Activated T-cell treated with anti-CD3 and anti-CD28 coated beads, Interleukin-2, amount 50 U/mL, for 4 hours (primary cell): Measurements from ENCODE around the gene ARHGAP27. TPM values are rescaled to one million over a fixed set of nuclear protein-coding genes. Genes with fewer than 3 reads are reported as not detected.
"Not testable (repeated sequence)": the region's sequence is repeated elsewhere in the genome, so short reads cannot be mapped to it uniquely, and the experiment has no call there.

Source experiments
- ATAC-seq, 2 donors: fragments of 200-7000 bp; cut with Tn5 transposase; one replicate each; pipeline ENCODE4 v1.10.0; 2021
- DNase-seq: peaks from one replicate; pipeline ENCODE4 v3.0.0-alpha.2; 2020
- H3K27me3 Mint-ChIP-seq: one replicate; pipeline ENCODE4 v1.8.0; 2021; ENCODE audit warnings: low read depth, mixed read lengths
- H3K36me3 Mint-ChIP-seq: one replicate; pipeline ENCODE4 v1.8.0; 2022; ENCODE audit warnings: mixed read lengths; ENCODE audit not compliant: insufficient read depth
- H3K4me1 Mint-ChIP-seq: one replicate; pipeline ENCODE4 v1.8.0; 2021; ENCODE audit warnings: low read depth, mixed read lengths
- H3K4me3 Mint-ChIP-seq: one replicate; pipeline ENCODE4 v1.8.0; 2021; ENCODE audit warnings: mild to moderate bottlenecking, moderate library complexity, mixed read lengths
- H3K9me3 Mint-ChIP-seq: one replicate; pipeline ENCODE4 v1.8.0; 2021; ENCODE audit warnings: mixed read lengths
- total RNA-seq, 3 donors: library from RNA; stranded (reverse); gene quantifications; one replicate each; pipeline ENCODE4 v1.2.1, GENCODE V29; 2021

ARHGAP27 gene
- total RNA-seq, 3 donors from 2014 or later, result 39.8 to 46.0 (median 44.2) TPM

DNA sequence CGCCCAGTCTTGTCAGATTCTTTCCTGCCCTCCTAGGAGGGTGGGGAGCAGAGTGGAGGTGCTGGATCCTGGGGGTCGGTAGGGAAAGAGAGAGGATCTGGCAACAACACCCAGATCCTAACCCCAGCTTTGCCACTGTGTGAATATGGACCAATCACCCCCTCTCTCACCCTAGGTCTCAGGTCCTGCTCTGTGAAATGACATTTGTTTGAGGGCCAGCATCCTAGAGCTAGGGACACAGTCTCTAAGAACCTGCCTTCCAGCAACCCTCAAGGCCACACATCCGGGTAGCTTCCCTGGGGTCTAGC is 87.5 kb downstream of the ARHGAP27 start:
- H3K4me3 Mint-ChIP-seq, result no peak overlapping the region
- no peaks in the 10 kb centered on the region for H3K36me3 Mint-ChIP-seq
- no peak for ATAC-seq
- H3K27me3 Mint-ChIP-seq, result no peaks in the 10 kb centered on the region
- no peaks in the 10 kb centered on the region for H3K9me3 Mint-ChIP-seq
- no peaks in the 10 kb centered on the region for H3K4me1 Mint-ChIP-seq
- DNase-seq, result no peak

DNA sequence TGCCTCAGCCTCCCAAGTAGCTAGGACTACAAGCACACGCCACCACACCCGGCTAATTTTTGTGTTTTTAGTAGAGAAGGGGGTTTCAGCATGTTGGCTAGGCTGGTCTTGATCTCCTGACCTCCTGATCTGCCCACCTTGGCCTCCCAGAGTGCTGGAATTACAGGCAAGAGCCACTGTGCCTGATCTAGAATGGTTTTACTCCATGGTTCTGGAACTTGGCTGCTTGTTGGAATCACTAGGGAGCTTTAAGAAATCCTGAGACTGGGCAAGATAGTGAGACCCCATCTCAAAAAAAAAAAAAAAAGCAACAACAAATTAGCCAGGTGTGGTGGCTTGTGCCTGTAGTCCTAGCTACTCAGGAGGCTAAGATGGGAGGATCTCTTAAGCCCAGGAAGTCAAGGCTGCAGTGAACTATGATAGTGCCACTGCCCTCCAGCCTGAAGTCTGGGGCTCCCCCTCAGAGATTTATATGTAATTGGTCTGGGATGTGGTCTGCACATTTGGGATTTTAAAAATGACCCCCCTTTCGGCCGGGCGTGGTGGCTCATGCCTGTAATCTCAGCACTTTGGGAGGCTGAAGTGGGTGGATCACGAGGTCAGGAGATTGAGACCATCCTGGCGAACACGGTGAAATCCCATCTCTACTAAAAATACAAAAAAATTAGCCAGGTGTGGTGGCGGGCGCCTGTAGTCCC is 88.6 kb downstream of the ARHGAP27 start:
- H3K4me3 Mint-ChIP-seq, H3K4me1 Mint-ChIP-seq, ATAC-seq, H3K36me3 Mint-ChIP-seq, H3K27me3 Mint-ChIP-seq, DNase-seq, H3K9me3 Mint-ChIP-seq: not testable (repeated sequence)

Other genes starting within 250 kb of the ARHGAP27 start
- gene FMNL1, start 211.0 kb downstream of the ARHGAP27 start, total RNA-seq, result 100 to 1,000 TPM; 141 to 190 (median 158) TPM
- gene SPATA32, start 170.8 kb downstream of the ARHGAP27 start, total RNA-seq, result under 1 TPM; 0.25 to 0.63 (median 0.27) TPM
- gene MAP3K14, start 115.8 kb downstream of the ARHGAP27 start, total RNA-seq, result 10 to 100 TPM; 76.3 to 88.2 (median 85.8) TPM
- gene PLEKHM1, start 57.9 kb upstream of the ARHGAP27 start, total RNA-seq, result 10 to 100 TPM; 26.2 to 32.4 (median 28.6) TPM